NB4 (cell line): ENCODE measurements around the gene RPL32.

ENCODE experiments used
- MYC ChIP-seq: IDR thresholded peaks from 2 replicates; pipeline ENCODE4 v1.6.1; 2011; ENCODE audit warnings: low read depth, low read length
- POLR2A ChIP-seq: IDR thresholded peaks from 2 replicates; pipeline ENCODE4 v1.6.1; 2011; ENCODE audit warnings: mild to moderate bottlenecking; ENCODE audit not compliant: insufficient read length; ENCODE audit errors: extremely low read depth
- TF ChIP-seq, protein P1 (sequence below): IDR thresholded peaks from one replicate; pipeline ENCODE4 v1.5.1; 2012; ENCODE audit warnings: low read depth, low read length
- TF ChIP-seq, protein P2 (sequence below): IDR thresholded peaks from 2 replicates; pipeline ENCODE4 v1.6.1; 2011; ENCODE audit warnings: low read depth, low read length

DNA sequence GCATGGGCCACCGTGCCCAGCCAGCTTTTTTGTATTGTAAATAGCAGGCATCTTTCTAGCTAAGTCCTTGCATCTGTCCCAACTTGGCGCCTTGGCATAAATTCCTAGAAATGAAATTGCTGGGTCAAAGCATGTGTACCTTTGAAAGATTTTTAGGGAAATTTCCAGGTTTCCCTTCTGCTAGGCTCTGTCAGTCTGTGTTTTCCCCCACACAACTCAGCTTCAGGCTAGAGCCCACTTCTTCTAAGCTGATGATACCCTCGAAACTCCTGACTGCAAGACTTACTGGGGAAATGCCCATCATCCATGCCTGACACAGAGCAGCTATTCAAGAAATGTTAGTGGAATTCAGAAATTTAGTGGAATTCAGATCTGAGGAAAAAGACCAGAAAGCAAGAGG is 10.8 kb upstream of the RPL32 start:
- no peak for TF ChIP-seq POLR2A
- TF ChIP-seq, protein P1, sequence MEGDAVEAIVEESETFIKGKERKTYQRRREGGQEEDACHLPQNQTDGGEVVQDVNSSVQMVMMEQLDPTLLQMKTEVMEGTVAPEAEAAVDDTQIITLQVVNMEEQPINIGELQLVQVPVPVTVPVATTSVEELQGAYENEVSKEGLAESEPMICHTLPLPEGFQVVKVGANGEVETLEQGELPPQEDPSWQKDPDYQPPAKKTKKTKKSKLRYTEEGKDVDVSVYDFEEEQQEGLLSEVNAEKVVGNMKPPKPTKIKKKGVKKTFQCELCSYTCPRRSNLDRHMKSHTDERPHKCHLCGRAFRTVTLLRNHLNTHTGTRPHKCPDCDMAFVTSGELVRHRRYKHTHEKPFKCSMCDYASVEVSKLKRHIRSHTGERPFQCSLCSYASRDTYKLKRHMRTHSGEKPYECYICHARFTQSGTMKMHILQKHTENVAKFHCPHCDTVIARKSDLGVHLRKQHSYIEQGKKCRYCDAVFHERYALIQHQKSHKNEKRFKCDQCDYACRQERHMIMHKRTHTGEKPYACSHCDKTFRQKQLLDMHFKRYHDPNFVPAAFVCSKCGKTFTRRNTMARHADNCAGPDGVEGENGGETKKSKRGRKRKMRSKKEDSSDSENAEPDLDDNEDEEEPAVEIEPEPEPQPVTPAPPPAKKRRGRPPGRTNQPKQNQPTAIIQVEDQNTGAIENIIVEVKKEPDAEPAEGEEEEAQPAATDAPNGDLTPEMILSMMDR, result no peak
- TF ChIP-seq, protein P2, sequence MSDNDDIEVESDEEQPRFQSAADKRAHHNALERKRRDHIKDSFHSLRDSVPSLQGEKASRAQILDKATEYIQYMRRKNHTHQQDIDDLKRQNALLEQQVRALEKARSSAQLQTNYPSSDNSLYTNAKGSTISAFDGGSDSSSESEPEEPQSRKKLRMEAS, result no peak
- TF ChIP-seq MYC, result no peak
